NCI-H1436 (cell line): ENCODE data around the gene MAGI2.

Experiments used
- DNase-seq: peaks from one replicate; lab custom pipeline; 2025; lab: John Stamatoyannopoulos, UW

Gene MAGI2

DNA sequence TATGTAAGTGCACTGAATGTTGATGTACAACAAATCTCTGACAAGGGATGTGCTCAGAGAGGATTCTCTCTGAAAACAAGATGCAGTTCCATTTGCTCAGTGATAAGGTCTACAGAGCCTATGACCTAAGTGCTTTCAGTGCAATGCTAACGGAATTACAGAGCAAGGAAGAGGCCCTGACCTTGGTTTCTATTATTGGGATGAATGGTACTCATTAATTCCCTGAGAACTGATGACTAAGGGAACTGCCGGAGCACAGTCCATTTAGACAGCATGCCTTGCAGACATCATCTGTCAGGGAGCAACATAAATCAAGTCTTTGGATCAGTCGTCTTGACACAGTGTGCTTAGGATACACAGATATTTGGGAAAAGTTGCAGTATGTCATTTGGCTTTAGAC, 1314.1 kb downstream of the MAGI2 start:
- no peak for DNase-seq

DNA sequence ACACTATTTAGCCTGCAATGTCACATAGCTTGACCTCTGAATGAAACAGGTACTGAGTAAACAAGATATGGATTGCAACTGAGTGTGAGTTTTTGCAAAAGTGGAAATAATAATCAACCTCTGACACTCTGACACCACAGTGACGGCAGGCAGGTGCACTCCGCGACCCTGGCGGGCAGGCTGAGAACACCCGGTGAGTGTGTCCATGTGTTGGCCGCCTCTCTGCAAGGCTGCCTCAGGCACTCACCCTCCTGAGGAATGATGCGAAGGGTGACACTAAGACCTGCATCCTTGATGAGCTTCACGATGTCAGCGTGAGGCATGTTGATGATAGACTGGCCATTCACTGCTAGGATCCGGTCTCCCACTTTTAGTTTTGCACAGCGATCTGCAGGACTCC, 1318.7 kb downstream of the MAGI2 start:
- DNase-seq: no peak

DNA sequence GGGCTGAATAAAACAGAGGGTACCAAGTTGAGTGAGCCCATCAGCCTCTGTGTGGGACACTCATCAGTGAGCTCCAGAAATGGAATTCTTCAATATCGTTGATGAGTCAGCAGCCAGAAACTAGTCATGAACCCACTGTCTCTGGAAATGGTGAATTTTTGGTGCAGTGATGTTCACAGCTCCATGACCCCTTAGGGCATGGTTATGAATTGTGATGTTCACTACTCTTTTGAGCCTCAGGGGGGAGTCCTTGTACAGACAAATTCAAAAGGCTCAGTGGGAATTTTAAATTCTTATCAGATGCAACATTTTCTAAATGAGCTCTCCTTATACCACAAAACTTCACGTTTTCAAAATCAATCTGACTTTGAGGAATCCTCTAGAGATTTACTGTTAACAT, 1319.2 kb downstream of the MAGI2 start:
- no peak for DNase-seq

- DNase-seq: no peak
Measured at GRCh38 chr7:78130446-78131215, 1322.8 kb downstream of the MAGI2 start.

GRCh38 chr7:78129865-78130264, 1323.6 kb downstream of the MAGI2 start:
- DNase-seq: no peak

GRCh38 chr7:78127009-78127408, 1326.5 kb downstream of the MAGI2 start:
- DNase-seq: no peak

- no peak for DNase-seq
Measured at GRCh38 chr7:78125884-78126283, 1327.6 kb downstream of the MAGI2 start.

- no peak for DNase-seq
Measured at GRCh38 chr7:78124216-78124615, 1329.3 kb downstream of the MAGI2 start.

GRCh38 chr7:78121888-78122287, 1331.6 kb downstream of the MAGI2 start:
- DNase-seq: no peak

- no peak for DNase-seq
Measured at GRCh38 chr7:78118470-78118869, 1335.0 kb downstream of the MAGI2 start.

DNA sequence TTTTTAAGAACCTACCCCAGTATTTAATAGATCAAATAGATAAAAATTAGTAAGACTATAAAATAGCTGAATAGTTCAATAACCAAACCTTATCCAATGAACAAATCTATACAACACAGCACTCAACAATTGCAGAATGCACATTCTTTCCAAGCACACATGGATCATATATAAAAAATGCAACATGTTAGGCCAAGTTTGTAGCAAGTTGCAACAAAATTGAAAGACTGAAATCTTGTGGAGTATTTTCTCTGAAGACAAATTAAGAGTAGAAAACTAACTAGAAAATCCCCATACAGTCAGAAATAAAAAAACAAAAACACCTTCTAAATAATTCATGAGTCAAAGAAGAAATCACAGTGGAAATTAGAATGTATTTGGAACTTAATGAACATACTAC, 1337.6 kb downstream of the MAGI2 start:
- DNase-seq: no peak

GRCh38 chr7:78114993-78115392, 1338.5 kb downstream of the MAGI2 start:
- no peak for DNase-seq

DNA sequence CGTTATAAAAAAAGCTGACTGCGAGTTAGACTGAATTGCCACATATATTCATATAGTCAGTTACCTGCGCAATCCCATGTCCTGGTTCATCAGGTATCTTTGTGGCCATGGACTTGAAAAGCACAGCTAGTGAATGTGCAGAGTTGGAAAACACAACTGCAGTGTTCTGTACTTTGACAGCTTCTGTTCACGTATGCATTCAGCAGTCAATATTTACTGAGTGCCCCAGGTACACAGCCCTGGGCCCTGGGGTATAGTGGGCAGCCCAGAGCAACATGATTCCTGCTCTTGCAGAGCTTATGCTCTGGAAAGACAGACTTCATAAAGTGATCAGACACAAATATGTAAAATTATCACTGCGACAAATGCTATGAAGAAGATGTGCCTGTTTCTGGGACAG, 1341.0 kb downstream of the MAGI2 start:
- DNase-seq: no peak

DNA sequence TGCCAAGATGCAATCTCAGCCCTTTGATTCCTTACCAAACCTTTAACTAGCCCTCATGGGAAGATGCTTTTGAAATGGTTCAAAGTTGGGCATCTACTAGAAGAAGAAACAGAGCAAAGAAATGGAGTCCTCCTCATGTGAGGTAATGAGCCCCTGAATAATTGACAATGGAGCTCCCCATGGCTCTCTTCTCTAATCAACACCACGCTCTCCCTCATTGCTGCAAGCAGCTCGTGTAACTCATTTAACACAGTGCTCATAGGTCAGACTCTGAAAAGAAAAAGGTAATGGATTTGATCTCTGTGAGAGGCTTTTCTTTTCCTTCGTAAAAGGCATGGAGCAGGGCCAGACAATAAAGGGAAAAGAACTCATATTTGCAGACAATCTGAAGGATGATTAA, 1342.1 kb downstream of the MAGI2 start:
- DNase-seq: no peak

- DNase-seq: no peak
Measured at GRCh38 chr7:78103475-78103874, 1350.0 kb downstream of the MAGI2 start.

GRCh38 chr7:78101076-78101475, 1352.4 kb downstream of the MAGI2 start:
- no peak for DNase-seq

DNA sequence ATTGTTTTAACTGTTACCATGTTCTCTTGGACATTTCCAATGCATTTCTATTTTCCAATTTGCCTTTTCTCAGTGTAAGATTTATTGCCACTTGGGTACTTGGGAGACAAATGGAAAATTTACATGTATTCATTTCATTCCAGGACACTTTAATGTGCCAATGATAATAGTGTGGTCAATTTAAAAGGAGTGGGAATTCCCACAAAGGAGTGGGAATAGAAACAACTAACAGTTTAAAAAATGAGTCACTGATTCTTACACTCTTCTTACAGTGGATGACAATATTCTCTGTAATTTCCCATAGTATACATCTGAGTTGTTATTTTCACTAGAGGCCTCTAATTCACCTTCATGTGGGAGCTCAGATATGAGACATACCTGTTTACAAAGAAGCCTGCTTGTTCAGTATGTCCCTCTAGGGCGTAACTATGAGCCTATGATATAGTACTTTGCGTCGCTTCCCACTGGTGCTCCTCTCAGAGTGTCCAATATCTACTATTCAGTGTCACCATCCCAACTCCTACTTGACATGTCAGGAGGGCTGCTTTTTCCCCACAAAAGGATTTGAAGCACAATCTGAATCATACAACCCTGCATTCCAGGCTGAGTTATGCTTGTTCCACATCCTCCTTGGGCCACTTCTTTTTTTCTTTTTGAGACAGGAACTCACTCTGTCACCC, 1353.6 kb downstream of the MAGI2 start:
- no peak for DNase-seq

DNA sequence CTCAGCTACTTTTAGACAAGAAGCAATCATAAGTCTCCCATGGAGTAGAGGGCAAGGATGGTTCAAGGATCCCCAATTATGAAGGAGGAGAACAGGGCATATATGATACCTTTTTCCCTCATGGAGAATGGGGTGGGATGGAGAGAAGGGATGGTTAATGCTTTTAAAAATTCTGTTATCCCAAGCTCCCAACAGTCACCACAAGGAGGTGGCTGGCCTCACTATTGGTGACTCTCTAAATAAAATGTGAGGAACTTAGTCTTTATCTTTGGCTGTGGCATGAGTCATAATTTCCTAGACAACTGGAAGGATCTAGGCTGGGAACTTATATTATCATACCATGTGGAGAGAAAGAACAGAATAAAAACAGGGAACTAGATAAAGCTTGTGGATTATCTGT, 1357.9 kb downstream of the MAGI2 start:
- DNase-seq: no peak

- DNase-seq: no peak
Measured at GRCh38 chr7:78092331-78092730, 1361.1 kb downstream of the MAGI2 start.

DNA sequence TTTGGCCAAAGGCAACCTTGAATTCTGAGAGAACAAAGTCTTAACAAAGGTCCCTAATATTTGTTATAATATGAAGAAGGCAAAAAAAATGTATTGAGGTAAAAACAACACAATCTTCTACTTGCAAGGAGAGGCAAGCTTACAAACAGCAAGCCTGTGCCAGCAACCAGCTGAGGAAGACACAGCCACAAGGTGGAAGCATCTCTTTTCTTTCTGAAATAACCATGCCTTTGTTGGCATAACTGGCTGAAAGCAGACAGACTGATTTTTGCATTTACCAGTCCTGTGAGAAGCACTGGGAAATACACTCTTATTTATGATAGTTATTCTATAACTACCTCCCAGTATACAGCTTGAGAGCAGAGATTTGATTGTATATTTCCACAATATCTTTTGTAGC, 1362.9 kb downstream of the MAGI2 start:
- no peak for DNase-seq

- no peak for DNase-seq
Measured at GRCh38 chr7:78083476-78084120, 1369.9 kb downstream of the MAGI2 start.

- no peak for DNase-seq
Measured at GRCh38 chr7:78082556-78082955, 1370.9 kb downstream of the MAGI2 start.

DNA sequence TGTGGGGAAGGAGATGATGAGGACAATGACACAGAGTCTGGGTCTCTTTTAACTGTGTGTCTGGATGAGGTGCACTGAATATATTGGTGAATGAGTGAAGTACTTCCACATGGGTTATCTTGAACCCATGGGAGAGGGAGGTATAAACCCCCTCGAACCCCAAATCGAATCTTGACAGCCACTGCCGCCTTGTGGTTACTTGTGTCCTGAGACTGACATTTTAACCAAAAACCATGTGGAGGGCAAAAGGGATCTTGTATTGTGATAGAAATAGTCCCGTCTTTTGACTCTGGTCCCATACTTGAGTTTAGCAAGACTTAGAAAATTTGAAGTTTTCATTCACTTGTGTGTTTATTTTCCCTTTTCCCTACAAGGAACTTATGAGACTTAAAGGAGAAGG, 1371.6 kb downstream of the MAGI2 start:
- no peak for DNase-seq
